RPMI8226 (cell line): ENCODE results near the gene PEX10.
A peak's percentile ranks its signal among the peaks of the same experiment; 100 is the strongest.

Experiments
- DNase-seq: peaks from one replicate; pipeline ENCODE4 v3.0.0-alpha.2; 2015

The PEX10 gene

GRCh38 chr1:2384941-2385481 lies 27.4 kb downstream of the PEX10 start:
- no peak for DNase-seq

- no peak for DNase-seq
Observed at GRCh38 chr1:2384130-2384860, 28.1 kb downstream of the PEX10 start.

GRCh38 chr1:2383576-2383975 lies 28.8 kb downstream of the PEX10 start:
- DNase-seq, result no peak

- peak; percentile 65 for DNase-seq
Observed at GRCh38 chr1:2382621-2383361, 29.6 kb downstream of the PEX10 start.

- DNase-seq, result peak; percentile 77
Observed at GRCh38 chr1:2381741-2382620, 30.4 kb downstream of the PEX10 start.

GRCh38 chr1:2380816-2381591 lies 31.4 kb downstream of the PEX10 start:
- DNase-seq, result no peak

- DNase-seq, result no peak
Observed at GRCh38 chr1:2379733-2380404, 32.5 kb downstream of the PEX10 start.

GRCh38 chr1:2378956-2379732 lies 33.2 kb downstream of the PEX10 start:
- no peak for DNase-seq

- DNase-seq, result no peak
Observed at GRCh38 chr1:2378441-2378851, 33.9 kb downstream of the PEX10 start.

- no peak for DNase-seq
Observed at GRCh38 chr1:2377751-2378440, 34.5 kb downstream of the PEX10 start.

- no peak for DNase-seq
Observed at GRCh38 chr1:2376931-2377672, 35.3 kb downstream of the PEX10 start.

- DNase-seq, result no peak
Observed at GRCh38 chr1:2376261-2376741, 36.1 kb downstream of the PEX10 start.

GRCh38 chr1:2375923-2376260 lies 36.5 kb downstream of the PEX10 start:
- DNase-seq, result no peak

GRCh38 chr1:2375246-2375922 lies 37.0 kb downstream of the PEX10 start:
- no peak for DNase-seq

GRCh38 chr1:2374252-2375155 lies 37.9 kb downstream of the PEX10 start:
- DNase-seq, result no peak

GRCh38 chr1:2373551-2374251 lies 38.7 kb downstream of the PEX10 start:
- peak; percentile 55 for DNase-seq
